Subcutaneous adipose tissue (tissue), 4 donors: ENCODE data around the gene DUSP23. TPM values are rescaled to one million over a fixed set of nuclear protein-coding genes. Genes with fewer than 3 reads are reported as not detected.

Source experiments
- total RNA-seq, 4 donors: library from RNA; depleted of rRNA; stranded (reverse); fragments of >200 nt; gene quantifications; one replicate each; pipeline ENCODE4 v1.1.0, GENCODE V29; 2016
- TF ChIP-seq, protein P1 (sequence below): fragments of 450-650 bp; IDR thresholded peaks from one replicate; pipeline ENCODE4 v1.5.1; 2016; ENCODE audit warnings: low read depth, mild to moderate bottlenecking, control low read depth, antibody characterized with exemption, moderate library complexity

DUSP23 gene
- total RNA-seq, 4 donors from 2014 or later = 32.0 to 99.5 (median 75.4) TPM

DNA sequence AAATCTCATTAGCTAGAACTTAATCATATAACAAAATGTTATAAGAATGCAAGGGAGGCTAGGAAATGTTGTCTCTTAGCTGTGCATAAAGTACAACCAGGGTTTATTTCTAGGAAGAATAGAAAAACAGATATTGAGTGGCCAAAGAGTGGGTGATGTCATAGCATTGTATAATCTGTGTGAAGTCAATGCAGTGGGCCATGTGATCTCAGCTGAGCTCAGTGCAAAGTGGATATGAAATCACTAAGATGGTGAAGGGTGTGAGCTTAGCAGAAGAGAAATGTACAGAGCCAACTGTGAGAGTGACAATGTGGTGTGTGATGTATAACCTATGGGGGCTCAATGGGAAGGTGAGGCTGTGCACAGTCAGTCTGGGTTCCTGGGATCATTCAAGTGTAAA, 29.7 kb upstream of the DUSP23 start:
- TF ChIP-seq, protein P1, sequence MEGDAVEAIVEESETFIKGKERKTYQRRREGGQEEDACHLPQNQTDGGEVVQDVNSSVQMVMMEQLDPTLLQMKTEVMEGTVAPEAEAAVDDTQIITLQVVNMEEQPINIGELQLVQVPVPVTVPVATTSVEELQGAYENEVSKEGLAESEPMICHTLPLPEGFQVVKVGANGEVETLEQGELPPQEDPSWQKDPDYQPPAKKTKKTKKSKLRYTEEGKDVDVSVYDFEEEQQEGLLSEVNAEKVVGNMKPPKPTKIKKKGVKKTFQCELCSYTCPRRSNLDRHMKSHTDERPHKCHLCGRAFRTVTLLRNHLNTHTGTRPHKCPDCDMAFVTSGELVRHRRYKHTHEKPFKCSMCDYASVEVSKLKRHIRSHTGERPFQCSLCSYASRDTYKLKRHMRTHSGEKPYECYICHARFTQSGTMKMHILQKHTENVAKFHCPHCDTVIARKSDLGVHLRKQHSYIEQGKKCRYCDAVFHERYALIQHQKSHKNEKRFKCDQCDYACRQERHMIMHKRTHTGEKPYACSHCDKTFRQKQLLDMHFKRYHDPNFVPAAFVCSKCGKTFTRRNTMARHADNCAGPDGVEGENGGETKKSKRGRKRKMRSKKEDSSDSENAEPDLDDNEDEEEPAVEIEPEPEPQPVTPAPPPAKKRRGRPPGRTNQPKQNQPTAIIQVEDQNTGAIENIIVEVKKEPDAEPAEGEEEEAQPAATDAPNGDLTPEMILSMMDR = no peak

DNA sequence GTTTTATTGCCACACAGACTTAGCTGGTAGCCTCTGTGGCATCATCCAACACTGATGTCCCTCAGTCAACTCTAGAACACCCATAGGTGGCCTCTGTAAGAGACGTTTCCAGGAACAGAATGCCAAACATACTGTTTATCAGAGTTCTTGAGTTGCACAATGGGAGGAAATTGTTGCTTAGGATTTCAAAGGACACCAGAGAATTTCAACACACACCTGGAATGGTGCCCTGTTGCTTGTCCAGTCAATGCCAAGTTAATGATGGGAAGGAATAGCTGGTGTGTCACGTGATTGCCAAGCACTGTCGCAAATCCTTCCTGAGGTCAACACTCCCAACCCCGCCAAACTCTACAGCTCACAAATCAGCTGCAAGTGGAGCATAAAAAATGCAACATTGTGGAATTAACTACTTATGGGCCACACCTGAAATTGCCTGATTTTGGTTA, 28.6 kb upstream of the DUSP23 start:
- TF ChIP-seq, protein P1 = no peak

DNA sequence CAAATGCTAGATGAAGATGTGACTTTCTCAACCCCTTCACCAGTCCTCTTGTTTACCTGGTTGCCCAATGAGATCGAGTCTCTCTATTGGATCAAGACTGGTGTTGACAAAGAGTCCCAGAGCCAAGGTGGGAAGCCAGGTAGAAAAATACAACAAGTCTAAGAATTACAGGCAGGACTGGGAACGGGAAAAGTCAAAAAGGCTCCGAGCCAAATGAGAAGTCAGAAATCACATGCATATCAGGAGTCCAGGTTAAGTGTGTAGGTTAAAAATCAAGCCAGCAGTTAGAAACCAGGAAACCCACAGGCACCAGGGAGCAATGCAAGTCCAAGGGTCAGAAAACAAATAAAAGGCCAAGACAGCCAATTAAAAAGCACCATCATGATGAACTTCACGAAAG, 27.4 kb upstream of the DUSP23 start:
- TF ChIP-seq, protein P1 = no peak

DNA sequence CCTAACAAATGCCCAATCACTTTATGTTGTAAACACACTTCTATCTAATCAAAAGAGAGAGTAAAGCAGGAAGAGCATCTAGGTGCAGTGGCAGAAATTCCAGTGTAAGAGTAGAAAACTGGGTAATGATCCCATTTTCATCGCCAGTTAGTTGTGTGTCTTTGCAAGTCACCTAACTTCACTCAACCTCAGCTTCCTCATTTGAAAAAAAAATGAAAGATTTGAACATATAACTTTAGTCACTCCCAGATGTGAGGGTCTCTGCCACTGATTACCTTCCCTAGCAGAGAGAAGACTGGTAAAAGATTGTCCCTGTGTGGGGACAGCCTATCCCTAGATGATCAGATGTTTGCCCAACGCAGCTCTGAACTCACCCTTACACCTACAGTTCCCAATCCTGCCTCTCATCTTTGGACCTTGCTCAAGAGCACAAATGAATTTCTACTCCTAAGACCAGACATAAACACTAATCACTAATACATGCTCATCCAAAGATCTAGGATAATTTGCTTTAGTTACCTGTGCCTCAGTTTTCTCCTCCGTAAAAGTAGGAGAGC, 25.2 kb upstream of the DUSP23 start:
- TF ChIP-seq, protein P1 = no peak

DNA sequence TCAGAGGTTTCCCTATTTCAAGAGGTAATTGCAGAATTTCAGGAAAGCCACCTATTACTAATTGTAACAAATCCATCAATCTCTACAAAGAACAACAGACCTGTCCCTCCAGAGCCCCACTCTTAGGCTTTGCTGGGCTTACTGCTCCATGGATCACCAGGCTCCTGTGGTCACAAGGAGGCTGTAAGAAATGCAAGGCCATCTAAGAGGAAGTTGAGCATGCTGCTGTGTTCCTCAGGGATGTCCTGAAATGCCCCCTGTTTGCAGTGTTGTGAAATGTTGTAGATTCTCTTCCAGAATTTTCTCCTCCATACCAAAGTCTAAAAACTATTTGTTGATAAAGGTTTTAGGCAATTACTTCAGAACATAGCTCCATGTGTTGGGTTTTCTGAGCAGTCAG, 24.4 kb upstream of the DUSP23 start:
- TF ChIP-seq, protein P1 = no peak

DNA sequence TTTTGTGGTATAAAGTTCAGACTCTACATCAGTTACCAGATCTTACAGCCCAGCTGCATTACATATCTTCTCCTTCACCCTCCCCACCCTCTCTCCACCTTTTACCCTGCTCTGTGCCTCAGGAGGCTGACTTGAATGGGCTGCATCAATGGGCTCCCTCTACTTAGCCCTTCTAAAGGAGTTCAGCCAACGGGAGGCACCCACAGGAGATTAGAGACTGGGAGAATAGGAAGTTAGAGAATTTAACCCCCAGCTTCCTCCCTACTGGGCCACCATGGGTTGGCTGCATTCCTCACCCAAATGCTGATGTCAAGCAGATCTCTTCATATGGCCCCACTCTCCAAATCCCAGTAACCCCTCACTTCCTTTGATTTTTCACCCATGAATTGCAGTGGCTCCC, 17.1 kb upstream of the DUSP23 start:
- TF ChIP-seq, protein P1 = no peak

DNA sequence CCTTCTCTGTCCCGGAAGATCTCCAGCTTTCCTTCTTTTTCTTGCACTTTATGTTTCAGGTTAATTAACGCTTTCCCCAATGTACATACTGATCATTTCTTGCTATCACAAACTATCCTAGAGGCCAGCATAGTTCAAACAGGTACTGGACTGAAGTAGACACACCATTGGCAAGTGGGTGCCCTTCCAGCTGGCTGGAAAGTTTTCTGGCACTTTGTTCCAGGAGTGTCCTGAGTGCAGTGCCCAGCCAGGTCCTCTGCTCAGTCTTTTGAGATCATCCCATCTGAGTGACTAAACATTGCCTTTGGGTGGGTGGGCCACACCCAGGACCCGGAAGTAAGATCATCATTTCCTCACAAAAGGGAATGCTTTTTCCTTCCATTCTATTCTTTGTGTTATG, 15.0 kb upstream of the DUSP23 start:
- TF ChIP-seq, protein P1 = no peak
